SIG-M5 (cell line): ENCODE results near the gene HOXA7.

ENCODE experiments used
- DNase-seq: peaks from one replicate; lab custom pipeline; 2025; lab: John Stamatoyannopoulos, UW

Gene HOXA7

DNA sequence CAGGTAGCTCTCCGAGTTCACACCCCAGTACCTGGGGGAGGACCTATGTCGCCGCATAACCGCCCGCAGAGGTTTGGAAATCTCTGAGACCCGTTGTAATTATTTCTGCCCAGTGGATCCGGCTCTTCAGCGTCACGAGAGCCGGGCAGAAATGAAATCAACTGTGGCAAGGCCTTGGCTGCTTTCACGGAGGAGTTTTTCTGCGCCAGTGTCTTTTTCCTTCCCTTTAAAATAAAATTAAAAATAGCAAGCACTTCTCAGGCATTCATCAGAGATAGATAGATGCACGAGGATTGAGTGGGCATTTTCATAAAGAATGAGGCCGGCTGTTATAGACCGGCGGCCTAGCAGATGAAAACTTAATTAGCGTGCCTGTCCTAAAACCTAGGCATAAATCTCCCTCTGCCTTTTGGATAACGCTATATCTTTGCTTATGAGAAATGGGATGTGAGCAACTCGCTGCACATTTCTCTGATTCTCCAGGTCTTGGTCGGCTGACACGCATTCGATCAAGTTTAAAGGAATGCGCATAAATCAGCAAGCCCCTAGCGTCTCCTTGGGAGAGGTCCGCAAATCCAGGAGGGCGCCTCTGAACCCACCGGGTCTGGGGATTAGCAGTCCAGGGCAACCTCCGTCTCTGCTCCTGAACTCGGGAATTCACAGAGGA lies 37.0 kb upstream of the HOXA7 start:
- DNase-seq: no peak

GRCh38 chr7:27192546-27193334 lies 36.3 kb upstream of the HOXA7 start:
- DNase-seq: no peak

- DNase-seq: no peak
Observed at GRCh38 chr7:27191833-27192545, 35.5 kb upstream of the HOXA7 start.

- no peak for DNase-seq
Observed at GRCh38 chr7:27191161-27191731, 34.8 kb upstream of the HOXA7 start.

- no peak for DNase-seq
Observed at GRCh38 chr7:27189997-27190748, 33.7 kb upstream of the HOXA7 start.

DNA sequence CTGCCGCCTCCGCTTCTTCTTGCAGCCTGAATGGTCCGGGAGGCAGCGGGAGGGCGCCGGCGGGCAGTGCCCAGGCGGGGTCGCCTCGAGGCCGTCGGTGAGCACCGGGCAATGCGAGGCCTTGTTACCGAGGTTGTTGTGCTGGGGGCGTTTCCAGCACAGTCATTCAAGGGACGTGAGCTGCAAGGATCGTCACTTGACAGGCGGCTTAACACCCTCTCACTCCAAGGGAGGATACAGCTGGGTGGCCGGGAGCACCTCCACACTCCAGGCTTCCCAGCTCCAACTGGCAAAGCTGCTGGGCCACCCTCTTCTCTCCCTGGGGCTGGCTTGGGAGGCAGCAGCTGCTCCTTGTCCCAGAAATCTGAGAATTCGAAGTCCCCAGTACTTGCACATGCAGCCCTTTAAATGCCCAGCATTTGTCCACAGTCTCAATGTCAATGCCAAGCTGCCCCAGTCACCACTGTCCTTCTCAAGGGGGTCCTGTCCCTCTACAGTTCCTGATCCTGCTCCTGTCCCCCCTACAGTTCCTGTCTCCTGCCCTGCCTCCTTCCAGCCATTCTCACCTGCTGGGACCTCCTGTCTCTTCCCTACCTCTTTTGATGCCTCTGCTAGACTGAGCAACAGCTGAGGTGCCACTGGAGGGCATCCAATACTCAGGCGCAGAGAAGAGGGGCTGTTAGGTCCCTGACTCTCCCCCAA lies 33.0 kb upstream of the HOXA7 start:
- DNase-seq: no peak

DNA sequence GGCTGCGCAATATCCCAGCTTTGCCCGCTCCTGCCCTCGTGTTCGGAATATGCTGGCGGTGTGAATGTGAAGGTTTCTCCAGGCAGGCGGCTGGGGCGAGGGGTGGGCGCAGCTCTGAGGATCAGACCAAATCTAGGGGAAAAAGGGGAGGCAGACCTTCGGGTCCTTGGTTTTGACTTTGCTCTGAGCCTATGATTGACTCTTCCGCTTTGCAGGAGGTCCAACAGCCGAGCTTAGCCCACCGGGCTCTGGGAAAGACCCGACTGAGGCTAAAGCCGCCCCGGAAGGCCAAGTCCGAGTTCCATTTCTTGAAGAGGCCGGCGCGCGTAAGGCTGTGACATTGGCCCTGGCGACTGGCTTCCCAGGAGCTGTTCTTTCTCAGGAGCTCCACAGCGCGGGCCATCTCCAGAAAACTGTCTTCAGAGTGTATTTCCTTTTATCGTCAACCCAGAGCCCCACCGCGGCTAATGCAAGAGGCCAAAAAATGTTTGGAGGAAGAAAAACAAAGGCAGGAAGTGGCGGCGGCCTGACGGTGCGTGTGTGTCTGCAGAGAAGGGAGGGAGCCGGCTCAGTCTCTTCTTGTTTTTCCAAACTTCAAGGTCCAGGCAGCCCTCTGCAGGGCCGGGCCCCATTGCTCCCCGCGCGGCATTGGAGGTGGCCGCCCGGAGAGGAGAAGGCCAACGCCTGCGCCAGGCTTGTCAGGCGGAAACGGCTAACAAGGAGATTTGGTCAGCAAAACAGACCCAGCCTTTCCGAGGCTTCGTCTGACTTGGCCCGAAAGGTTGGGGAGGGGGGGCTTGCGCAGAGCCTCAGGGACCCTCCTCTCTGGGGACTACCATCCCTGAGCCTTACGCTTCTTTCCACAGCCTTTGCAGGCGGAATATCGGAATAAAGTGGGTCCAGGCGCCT lies 32.2 kb upstream of the HOXA7 start:
- no peak for DNase-seq

DNA sequence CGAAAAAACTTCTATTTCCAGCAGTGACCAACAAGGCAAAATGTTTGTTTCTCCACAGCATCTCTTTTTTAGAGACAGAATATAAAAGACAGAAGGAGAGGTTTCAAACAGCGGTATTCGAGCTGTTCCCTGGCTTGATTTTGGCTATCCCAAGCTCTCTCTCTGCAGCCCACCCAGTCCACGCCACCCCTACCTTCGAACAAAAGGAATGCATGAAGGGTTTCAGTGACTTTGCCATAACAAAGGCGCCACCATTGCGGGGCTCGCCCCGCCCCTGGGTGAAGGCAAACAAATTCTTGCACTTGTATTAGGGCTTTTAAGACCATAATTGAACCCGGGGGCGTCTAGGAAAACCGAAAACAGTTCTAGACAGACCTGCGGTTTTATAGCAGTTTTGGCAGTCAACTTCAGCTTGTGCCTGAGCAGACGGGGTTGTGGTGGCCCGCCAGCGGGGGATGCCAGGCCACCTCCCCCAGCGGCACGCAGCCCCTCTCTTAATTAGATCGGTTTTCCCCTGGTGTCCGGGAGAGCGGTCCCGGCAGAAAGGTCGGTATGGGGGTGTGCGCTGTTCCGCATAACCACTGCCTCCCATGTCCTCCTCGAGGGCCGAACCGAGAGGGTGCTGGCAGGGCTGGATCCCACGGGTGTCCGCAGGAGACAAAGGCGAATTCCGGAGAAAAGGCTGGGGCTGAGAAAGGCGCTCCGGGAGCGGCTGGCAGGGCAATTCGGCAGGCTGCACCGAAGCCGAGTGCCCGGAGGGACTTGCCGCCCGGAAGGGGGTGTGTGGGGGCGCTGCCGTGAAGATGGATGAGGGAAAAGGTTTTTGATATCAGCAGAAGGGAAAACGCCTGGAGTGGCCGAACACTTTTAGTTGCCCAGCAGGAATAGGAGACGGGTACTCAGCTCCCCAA lies 31.3 kb upstream of the HOXA7 start:
- DNase-seq: no peak

- DNase-seq: no peak
Observed at GRCh38 chr7:27186668-27187474, 30.4 kb upstream of the HOXA7 start.

GRCh38 chr7:27185854-27186667 lies 29.6 kb upstream of the HOXA7 start:
- no peak for DNase-seq

DNA sequence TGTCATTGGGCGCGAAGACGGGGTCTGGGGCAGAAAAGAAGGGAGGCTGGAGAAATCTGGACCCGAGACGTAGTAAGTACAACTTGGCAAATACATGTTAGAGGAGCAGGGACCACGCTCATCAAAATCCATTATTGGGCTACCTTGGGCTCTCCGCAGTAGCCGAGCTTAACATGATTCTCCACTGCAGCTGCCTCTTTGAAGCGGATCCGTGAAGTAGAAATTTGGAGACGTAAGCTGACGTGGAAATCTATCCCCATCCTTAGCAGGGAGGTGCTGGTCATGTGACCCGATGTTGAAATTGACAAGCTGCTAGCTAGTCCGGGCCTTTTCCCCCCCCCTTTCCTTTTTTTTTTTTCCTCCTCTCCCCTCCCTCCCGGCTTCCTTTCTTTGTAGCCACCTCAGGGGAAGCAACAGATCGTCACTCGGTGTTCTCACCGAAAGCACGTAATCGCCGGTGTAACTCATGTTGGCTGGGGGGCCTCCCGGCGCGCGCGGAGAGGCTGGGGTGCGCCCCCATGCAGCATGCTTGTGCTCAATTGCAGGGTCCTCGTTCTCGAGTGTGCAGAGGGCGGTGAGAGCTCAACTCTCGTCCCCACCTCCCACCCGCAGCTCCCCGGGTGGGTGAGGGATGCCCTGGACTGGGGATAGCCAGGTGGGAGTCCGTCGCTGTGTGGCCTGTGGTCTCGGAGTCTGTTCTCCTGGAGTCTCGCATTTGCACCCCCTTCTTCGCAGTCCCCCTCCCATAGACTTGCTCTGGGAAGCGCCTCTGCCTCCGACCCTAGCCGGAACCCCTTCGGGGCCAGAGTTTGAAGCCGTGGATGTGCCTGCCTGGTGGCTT lies 28.8 kb upstream of the HOXA7 start, which contains the start of gene HOXA11:
Gene HOXA11, minus strand, starts transcription at position 220 of the 841 bp plus-strand sequence. Its CDS starts 88 bp downstream, at position 132.
- no peak for DNase-seq

- no peak for DNase-seq
Observed at GRCh38 chr7:27184337-27185012, 28.0 kb upstream of the HOXA7 start.

DNA sequence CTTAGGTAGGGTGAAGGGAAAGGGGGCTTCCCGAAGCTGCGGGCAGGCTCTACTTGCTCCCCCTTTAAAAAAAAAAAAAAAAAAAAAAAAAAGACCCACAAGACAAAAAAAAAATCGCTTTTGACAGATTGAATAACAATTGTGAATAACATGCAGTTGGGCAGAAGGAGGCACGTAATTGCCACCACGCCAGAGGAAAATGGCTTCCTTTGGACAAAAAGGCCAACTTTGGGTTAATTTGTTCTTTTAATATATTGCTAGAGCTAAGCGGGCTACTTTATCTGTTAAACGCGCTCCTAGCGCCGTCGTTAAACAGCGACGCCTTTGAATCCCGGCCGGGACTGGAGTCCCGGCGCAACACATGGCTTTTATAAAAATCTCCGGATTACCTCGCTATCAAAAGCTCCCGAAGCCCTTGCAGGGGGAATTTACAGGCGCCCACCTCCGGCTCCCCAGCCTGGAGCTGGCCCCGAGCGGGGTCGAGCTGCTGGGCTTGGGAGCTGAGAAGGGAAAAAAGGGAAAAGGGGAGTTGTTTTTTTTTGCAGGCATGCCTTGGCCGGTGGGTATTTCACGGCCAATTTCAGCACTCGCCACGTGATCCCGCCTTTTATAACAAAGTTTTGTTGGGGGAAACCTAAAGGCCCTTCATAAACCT lies 27.3 kb upstream of the HOXA7 start:
- no peak for DNase-seq

DNA sequence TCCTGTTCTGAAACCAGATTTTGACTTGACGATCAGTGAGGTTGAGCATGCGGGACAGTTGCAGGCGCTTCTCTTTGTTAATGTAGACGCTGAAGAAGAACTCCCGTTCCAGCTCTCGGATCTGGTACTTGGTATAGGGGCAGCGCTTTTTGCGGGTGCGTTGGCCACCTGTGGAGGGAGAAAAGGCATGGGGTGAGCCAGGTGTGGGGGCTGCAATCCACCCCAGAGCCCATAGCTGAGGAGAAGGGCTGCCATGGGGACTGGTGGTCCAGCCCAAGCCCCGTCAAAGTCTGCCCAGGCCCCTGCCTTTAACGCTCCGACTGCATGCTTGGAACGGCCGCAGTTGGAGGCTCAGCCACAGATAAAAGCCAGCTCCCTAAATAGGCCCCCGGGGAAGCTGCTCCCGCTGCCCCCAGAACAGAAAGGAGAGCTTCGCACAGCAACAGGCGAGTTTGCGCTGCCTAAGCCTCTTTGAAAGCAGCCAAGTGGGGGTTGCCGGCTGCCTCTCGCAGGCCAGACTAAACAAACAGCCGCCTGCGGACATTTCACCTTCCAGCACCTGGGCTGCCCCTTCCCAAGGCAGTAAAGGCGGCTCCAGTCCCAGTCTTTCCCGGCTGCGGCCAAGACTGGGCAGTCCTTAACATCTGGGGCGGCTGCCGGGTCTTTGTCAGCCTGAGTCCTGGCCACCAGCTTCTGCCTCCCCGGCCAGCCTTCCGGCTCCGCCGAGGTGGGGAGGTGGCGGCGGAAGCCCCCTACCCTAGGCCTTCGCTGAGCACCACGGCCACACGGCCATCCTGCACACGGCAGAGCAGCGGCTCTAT lies 26.6 kb upstream of the HOXA7 start:
- no peak for DNase-seq
